Mesothelial cell of epicardium (in vitro differentiated cells): ENCODE measurements around the gene FAM20A. TPM values are rescaled to one million over a fixed set of nuclear protein-coding genes. Genes with fewer than 3 reads are reported as not detected.

Experiments used
- DNase-seq, 2 experiments: peaks; one replicate each; pipeline ENCODE4 v3.0.0; 2021; ENCODE audit warnings: low spot score in 2 of 2; ENCODE audit not compliant: unreplicated experiment in 2 of 2
- H3K27ac Mint-ChIP-seq: 2 replicates; pipeline ENCODE4 v1.8.0; 2021; ENCODE audit warnings: mixed read lengths
- H3K27me3 Mint-ChIP-seq: 2 replicates; pipeline ENCODE4 v1.8.0; 2021; ENCODE audit warnings: low read depth, mixed read lengths
- H3K36me3 Mint-ChIP-seq: 2 replicates; pipeline ENCODE4 v1.8.0; 2021; ENCODE audit warnings: mixed read lengths
- H3K4me1 Mint-ChIP-seq: 2 replicates; pipeline ENCODE4 v1.8.0; 2021; ENCODE audit warnings: mixed read lengths
- H3K4me3 Mint-ChIP-seq: 2 replicates; pipeline ENCODE4 v1.8.0; 2021; ENCODE audit warnings: mild to moderate bottlenecking, moderate library complexity, mixed read lengths
- H3K9me3 Mint-ChIP-seq: 2 replicates; pipeline ENCODE4 v1.8.0; 2021; ENCODE audit warnings: mixed read lengths
- total RNA-seq: library from RNA; stranded (reverse); gene quantifications from 3 replicates; pipeline ENCODE4 v1.2.1, GENCODE V29; 2021
- TF ChIP-seq, protein P1 (sequence below): fragments of 200-600 bp; sonication (generic); IDR thresholded peaks from one replicate; pipeline ENCODE4 v1.5.0; 2021; ENCODE audit warnings: antibody characterized with exemption; ENCODE audit not compliant: unreplicated experiment

Gene FAM20A
- total RNA-seq, 1 donor from 2014 or later, result 1.8 TPM

DNA sequence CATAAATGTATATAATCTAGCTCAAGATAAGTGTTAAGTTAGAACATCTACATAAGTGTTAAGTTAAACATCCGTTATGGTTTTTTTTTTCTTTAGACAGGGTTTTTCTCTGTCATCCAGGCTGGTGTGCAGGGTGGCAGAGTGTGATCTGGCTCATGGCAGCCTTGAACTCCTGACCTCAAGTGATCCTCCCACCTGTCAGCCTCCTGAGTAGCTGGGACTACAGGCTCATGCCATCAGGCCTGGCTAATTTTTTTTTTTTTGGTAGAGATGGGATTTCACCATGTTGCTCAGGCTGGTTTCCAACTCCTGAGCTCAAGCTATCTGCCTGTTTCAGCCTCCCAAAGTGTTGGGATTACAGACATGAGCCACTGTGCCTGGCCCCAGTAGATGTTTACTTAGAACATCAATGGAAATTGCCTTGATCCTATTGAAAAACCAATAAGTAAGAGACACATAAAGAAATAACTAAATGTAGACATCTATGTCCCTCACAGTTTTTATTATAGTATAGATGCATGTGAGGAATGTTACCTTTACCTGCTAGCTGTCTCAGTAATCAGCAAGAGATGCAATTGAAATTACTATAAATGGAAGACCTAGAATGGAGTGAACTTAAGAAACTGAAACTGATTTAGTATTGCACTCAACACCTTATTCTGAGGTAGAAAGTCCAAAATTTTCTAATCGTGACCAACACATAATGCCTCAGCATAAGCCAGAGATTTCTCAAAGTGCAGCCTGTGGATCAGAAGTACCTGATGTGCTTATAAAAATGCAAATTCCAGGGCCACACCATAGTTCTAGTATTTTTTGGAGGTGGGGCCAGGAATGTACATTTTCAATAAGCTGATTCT, 5.5 kb upstream of the FAM20A start:
- Mint-ChIP-seq H3K36me3 (peaks cover 6% of the 10 kb centered on the region), H3K27ac (no peak overlapping the region), H3K27me3 (peaks cover 21% of the 10 kb centered on the region), H3K9me3 (peaks cover 42% of the 10 kb centered on the region), H3K4me3 (no peak overlapping the region), H3K4me1 (peaks cover 2% of the 10 kb centered on the region)
- no peak for DNase-seq
- TF ChIP-seq, protein P1, sequence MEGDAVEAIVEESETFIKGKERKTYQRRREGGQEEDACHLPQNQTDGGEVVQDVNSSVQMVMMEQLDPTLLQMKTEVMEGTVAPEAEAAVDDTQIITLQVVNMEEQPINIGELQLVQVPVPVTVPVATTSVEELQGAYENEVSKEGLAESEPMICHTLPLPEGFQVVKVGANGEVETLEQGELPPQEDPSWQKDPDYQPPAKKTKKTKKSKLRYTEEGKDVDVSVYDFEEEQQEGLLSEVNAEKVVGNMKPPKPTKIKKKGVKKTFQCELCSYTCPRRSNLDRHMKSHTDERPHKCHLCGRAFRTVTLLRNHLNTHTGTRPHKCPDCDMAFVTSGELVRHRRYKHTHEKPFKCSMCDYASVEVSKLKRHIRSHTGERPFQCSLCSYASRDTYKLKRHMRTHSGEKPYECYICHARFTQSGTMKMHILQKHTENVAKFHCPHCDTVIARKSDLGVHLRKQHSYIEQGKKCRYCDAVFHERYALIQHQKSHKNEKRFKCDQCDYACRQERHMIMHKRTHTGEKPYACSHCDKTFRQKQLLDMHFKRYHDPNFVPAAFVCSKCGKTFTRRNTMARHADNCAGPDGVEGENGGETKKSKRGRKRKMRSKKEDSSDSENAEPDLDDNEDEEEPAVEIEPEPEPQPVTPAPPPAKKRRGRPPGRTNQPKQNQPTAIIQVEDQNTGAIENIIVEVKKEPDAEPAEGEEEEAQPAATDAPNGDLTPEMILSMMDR, result no peak

DNA sequence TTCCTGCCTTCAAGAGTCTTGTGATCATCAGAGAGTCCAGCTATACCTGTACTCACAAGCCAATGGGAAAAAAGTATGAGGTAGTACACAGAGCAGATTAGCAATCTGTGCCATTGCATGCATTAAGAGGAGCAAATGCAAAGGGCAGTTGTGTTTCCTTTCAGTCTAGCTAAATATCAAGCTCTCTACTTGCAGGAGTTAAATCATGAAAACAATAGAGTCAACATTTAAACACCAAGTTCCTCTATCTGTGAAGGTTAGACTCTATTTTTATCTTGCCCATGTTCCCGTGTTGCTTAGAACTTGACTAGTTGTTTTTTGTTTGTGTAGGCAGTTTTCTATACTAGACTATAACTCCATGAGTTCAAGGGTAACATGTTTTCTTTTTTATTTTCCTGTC, 4.7 kb upstream of the FAM20A start:
- Mint-ChIP-seq H3K4me3 (no peak overlapping the region), H3K36me3 (peaks cover 6% of the 10 kb centered on the region), H3K9me3 (peaks cover 41% of the 10 kb centered on the region), H3K27ac (no peak overlapping the region), H3K4me1 (peaks cover 2% of the 10 kb centered on the region), H3K27me3 (peaks cover 27% of the 10 kb centered on the region)
- DNase-seq, result no peak
- TF ChIP-seq, protein P1, result no peak

DNA sequence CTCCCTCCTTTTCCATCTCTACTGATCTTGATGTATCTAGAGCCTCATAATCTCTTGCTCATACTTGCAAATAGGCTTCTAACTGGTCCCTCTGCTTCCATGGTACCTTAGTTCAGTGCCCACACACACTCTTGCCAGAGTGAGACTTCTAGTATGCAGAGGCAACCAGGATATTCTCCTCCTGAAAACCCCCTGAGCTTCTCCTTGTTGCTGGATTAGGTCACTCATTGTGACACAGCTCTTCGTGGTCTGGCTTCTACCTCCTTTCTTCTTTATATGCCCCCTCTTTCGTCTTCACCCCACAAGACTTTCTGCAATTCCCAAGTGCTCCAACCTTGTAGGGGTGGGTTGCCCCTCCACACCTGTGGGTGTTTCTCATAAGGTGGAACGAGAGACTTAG, 2.5 kb upstream of the FAM20A start:
- Mint-ChIP-seq H3K36me3 (peaks cover 6% of the 10 kb centered on the region), H3K27me3 (peaks cover 38% of the 10 kb centered on the region), H3K4me1 (peaks cover 14% of the 10 kb centered on the region), H3K4me3 (no peak overlapping the region), H3K9me3 (peaks cover 22% of the 10 kb centered on the region), H3K27ac (no peak overlapping the region)
- TF ChIP-seq, protein P1, result no peak
- no peak for DNase-seq

DNA sequence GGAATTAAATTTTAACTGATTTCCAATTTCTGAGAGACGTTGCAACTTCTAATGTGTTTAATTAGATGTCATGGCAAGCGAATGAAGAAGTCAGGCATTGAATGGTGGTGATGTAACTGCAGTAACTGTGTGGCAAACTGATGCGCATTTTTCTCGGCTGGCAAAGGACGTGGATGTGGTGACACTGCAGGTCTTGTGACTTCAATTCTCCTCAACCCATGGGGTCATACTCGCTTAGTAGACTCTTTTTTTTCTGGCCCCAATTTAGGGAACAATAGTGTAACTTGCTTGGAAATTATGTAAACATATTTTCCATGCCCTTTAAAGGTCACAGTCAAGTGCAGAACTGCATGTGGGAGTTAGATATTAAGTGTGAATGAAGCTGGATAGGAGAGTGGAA, 1.9 kb upstream of the FAM20A start:
- no peak overlapping the region for H3K4me3 Mint-ChIP-seq
- TF ChIP-seq, protein P1, result no peak
- DNase-seq, result no peak
- peaks cover 6% of the 10 kb centered on the region for H3K36me3 Mint-ChIP-seq
- peaks cover 20% of the 10 kb centered on the region for H3K9me3 Mint-ChIP-seq
- peaks cover 45% of the 10 kb centered on the region for H3K27me3 Mint-ChIP-seq
- peaks cover 14% of the 10 kb centered on the region for H3K4me1 Mint-ChIP-seq
- H3K27ac Mint-ChIP-seq, result no peak overlapping the region

DNA sequence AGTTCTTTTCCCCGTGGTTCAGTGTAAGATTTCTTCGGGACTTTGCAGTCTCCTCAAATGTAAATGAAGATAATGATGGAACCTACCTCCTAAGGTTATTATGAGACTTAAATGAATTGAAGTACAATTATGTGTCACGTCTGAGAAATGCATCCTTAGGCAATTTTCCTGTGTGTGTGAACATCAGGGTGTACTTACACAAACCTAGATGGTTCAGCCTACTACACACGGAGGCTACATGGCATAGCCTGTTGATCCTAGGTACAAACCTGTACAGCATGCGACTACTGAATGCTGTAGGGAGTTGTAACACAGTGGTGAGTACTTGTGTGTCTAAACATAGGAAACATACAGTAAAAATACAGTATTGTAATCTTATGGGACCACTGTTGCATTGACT, 1.1 kb upstream of the FAM20A start:
- Mint-ChIP-seq H3K27me3 (peaks cover 49% of the 10 kb centered on the region), H3K27ac (no peak overlapping the region), H3K36me3 (no peaks in the 10 kb centered on the region), H3K9me3 (peaks cover 13% of the 10 kb centered on the region), H3K4me1 (peaks cover 14% of the 10 kb centered on the region), H3K4me3 (peak overlapping the region; percentile 56)
- DNase-seq, result no peak
- TF ChIP-seq, protein P1, result no peak
